ENCODE results near the gene AGBL5. TPM values are rescaled to one million over a fixed set of nuclear protein-coding genes. Genes with fewer than 3 reads are reported as not detected.

AGBL5 gene
- total RNA-seq, 1 experiment from 2014 or later = 55.4 TPM

- Histone ChIP-seq H4K91ac (ENCODE audit: insufficient read length, low read depth, low read length) (no peak overlapping the region), H3K4ac (ENCODE audit: low read depth, low read length) (no peak overlapping the region), H4K8ac (replicated peaks; ENCODE audit: insufficient read length, low read depth, low read length) (no peak overlapping the region), H3K14ac (ENCODE audit: insufficient read depth, low read length) (no peak overlapping the region), H3K4me1 (ENCODE audit: insufficient read depth, low read length) (no peaks in the 10 kb centered on the region), H3T11ph (ENCODE audit: low read length) (no peak overlapping the region), H3K27me3 (ENCODE audit: insufficient read depth, low read length) (no peaks in the 10 kb centered on the region), H2AK5ac (ENCODE audit: insufficient read length, low read length) (no peak overlapping the region), H3K79me2 (ENCODE audit: insufficient read depth, low read length) (no peaks in the 10 kb centered on the region), H3K18ac (ENCODE audit: insufficient read length, low read depth, low read length) (no peak overlapping the region), H3K23ac (ENCODE audit: insufficient read length, low read depth, low read length) (no peak overlapping the region), H3K9ac (ENCODE audit: extremely low read depth, insufficient read length, low read length) (no peak overlapping the region), H2BK20ac (ENCODE audit: low read depth, low read length, poor library complexity, severe bottlenecking) (no peak overlapping the region), H3K4me2 (ENCODE audit: insufficient read depth, insufficient read length, low read length) (no peak overlapping the region), H3K79me1 (ENCODE audit: insufficient read depth, low read depth, low read length, poor library complexity, severe bottlenecking) (no peaks in the 10 kb centered on the region), H2BK5ac (ENCODE audit: insufficient read length, low read length) (no peak overlapping the region), H2BK12ac (ENCODE audit: insufficient read length, low read depth, low read length) (no peak overlapping the region), H3K9me3 (ENCODE audit: control insufficient read depth, low read depth, low read length) (peaks cover 18% of the 10 kb centered on the region), H2BK15ac (ENCODE audit: low read depth, low read length) (no peak overlapping the region), H2BK120ac (ENCODE audit: low read depth, low read length, poor library complexity, severe bottlenecking) (no peak overlapping the region), H3K23me2 (ENCODE audit: insufficient read length, low read depth, low read length, poor library complexity, severe bottlenecking) (no peaks in the 10 kb centered on the region), H4K20me1 (ENCODE audit: control insufficient read depth, insufficient read depth, insufficient read length) (no peaks in the 10 kb centered on the region), H3K27ac (ENCODE audit: insufficient read length, low read depth, low read length) (no peak overlapping the region), H4K5ac (ENCODE audit: insufficient read length, low read depth, low read length) (no peak overlapping the region), H2AFZ (ENCODE audit: low read length) (no peak overlapping the region), H3K56ac (ENCODE audit: insufficient read length, low read depth, low read length) (no peak overlapping the region)
- no peak for DNase-seq
- Mint-ChIP-seq H3K4me1 (no peaks in the 10 kb centered on the region), H3K36me3 (ENCODE audit: insufficient read depth in 1 of 3, low read depth in 3 of 3) (peaks cover 11 to 20% (median 17%) of the 10 kb centered on the region in 3 experiments), H3K9me3 (peaks cover 13 to 19% of the 10 kb centered on the region in 2 experiments), H3K27me3 (ENCODE audit: low read depth) (peaks cover 10% of the 10 kb centered on the region; the same call in 1 of the 2 replicates), H3K27ac (no peak overlapping the region), H3K4me3 (no peak overlapping the region)
- no peak for TF ChIP-seq CTCF (conservative IDR thresholded peaks at IDR 0.05)
Measured at GRCh38 chr2:27009083-27009482, 42.4 kb upstream of the AGBL5 start.
